Spleen (tissue), 7 donors: ENCODE data around the gene ZGPAT.

Source experiments
- CTCF ChIP-seq, 11 experiments: fragments of 200-600 bp in 7 of 11; fragments of 450-650 bp in 4 of 11; sonication (generic) in 4 of 11; IDR thresholded peaks in 8 of 11; conservative IDR thresholded peaks in 3 of 11; 1 replicate in 7 of 11; 2 replicates in 4 of 11; pipeline versions ENCODE4 v1.4.0 to v1.8.0; 2016 to 2021; ENCODE audit warnings: antibody characterized with exemption in 11 of 11, inconsistent platforms in 4 of 11, mild to moderate bottlenecking in 1 of 11
- POLR2A ChIP-seq, 3 donors: fragments of 450-650 bp; IDR thresholded peaks; one replicate each; pipeline ENCODE4 v1.5.1; 2017; ENCODE audit warnings: antibody characterized with exemption in 3 of 3, mild to moderate bottlenecking in 1 of 3
- donor health status: DM: no; HTN: no; CAD: no; lungs with moderate emphysema.
- donor health status: DM: no; HTN: no; CAD: no.
- donor health status: DM: no; HTN: no; CAD: no.

- TF ChIP-seq CTCF (IDR thresholded peaks at IDR 0.05 in 8 of 11, conservative IDR thresholded peaks at IDR 0.05 in 3 of 11) = no peak
- no peak for TF ChIP-seq POLR2A (IDR thresholded peaks at IDR 0.05)
These were observed 7.0 kb downstream of the ZGPAT start for GRCh38 chr20:63714858-63715257.
